ENCODE measurements around the gene LRCH3. TPM values are rescaled to one million over a fixed set of nuclear protein-coding genes. Genes with fewer than 3 reads are reported as not detected.

LRCH3 gene
- total and polyA plus RNA-seq, 2 of the 13 experiments (the other 11 are each of a cell fraction or from before 2014, with no cell fraction given): 25.5 to 103 TPM

- TF ChIP-seq, protein P1, sequence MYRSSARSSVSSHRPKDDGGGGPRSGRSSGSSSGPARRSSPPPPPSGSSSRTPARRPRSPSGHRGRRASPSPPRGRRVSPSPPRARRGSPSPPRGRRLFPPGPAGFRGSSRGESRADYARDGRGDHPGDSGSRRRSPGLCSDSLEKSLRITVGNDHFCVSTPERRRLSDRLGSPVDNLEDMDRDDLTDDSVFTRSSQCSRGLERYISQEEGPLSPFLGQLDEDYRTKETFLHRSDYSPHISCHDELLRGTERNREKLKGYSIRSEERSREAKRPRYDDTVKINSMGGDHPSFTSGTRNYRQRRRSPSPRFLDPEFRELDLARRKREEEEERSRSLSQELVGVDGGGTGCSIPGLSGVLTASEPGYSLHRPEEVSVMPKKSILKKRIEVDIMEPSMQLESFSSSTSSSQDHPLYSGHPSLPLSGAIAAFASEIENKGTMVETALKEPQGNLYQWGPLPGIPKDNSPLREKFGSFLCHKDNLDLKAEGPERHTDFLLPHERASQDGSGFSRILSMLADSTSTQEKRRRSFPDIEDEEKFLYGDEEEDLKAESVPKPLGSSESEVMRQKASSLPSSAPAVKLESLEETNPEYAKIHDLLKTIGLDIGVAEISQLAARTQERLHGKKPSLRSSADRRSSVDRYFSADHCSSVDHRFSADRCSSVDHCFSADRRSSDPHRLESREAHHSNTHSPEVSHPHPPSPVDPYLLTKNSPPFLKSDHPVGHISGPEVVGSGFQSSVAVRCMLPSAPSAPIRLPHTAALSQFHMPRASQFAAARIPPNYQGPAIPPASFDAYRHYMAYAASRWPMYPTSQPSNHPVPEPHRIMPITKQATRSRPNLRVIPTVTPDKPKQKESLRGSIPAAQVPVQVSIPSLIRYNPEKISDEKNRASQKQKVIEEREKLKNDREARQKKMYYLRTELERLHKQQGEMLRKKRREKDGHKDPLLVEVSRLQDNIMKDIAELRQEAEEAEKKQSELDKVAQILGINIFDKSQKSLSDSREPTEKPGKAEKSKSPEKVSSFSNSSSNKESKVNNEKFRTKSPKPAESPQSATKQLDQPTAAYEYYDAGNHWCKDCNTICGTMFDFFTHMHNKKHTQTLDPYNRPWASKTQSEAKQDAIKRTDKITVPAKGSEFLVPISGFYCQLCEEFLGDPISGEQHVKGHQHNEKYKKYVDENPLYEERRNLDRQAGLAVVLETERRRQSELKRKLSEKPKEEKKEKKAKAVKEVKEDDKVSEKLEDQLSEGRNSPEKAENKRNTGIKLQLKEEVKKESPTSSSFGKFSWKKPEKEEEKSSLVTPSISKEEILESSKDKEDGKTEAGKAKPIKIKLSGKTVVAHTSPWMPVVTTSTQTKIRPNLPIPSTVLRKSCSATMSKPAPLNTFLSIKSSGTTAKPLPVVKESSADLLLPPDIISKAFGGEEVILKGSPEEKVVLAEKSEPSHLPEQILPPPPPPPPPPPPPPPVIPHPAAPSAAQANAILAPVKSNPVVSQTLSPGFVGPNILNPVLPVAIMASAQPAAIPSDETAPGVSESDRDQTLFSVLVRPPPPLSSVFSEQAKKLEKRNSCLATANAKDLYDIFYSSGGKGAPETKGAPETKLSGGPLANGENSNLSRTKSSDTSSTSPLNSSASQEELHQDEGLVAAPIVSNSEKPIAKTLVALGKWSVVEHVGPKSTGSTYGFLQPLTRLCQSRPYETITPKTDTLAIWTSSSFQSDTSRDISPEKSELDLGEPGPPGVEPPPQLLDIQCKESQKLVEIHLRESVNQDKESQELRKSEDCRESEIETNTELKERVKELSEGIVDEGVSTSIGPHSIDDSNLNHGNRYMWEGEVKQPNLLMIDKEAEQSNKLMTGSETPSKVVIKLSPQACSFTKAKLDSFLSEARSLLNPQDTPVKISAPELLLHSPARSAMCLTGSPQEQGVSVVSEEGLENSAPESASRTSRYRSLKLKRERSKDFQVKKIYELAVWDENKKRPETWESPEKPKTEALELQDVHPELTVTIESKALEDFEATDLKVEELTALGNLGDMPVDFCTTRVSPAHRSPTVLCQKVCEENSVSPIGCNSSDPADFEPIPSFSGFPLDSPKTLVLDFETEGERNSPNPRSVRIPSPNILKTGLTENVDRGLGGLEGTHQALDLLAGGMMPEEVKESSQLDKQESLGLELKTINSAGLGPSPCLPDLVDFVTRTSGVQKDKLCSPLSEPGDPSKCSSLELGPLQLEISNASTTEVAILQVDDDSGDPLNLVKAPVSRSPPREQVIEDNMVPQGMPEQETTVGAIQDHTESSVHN (CRISPR knock-in tag; IDR thresholded peaks at IDR 0.05): no peak
- TF ChIP-seq ZSCAN22 (CRISPR knock-in tag; IDR thresholded peaks at IDR 0.05): no peak
- TF ChIP-seq PHF8 (CRISPR knock-in tag; IDR thresholded peaks at IDR 0.05): no peak
- no peak for TF ChIP-seq FLYWCH1 (CRISPR knock-in tag; IDR thresholded peaks at IDR 0.05)
- no peak for TF ChIP-seq ZC3H13 (CRISPR knock-in tag; IDR thresholded peaks at IDR 0.05)
- TF ChIP-seq JUNB (CRISPR knock-in tag; IDR thresholded peaks at IDR 0.05; ENCODE audit: borderline replicate concordance): no peak
- TF ChIP-seq ZSCAN12 (CRISPR knock-in tag; IDR thresholded peaks at IDR 0.05): no peak
- TF ChIP-seq, protein P2, sequence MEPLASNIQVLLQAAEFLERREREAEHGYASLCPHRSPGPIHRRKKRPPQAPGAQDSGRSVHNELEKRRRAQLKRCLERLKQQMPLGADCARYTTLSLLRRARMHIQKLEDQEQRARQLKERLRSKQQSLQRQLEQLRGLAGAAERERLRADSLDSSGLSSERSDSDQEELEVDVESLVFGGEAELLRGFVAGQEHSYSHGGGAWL (CRISPR knock-in tag; IDR thresholded peaks at IDR 0.05): no peak
- TF ChIP-seq FOXA1 (IDR thresholded peaks at IDR 0.05): no peak
- TF ChIP-seq FOXA1 (CRISPR knock-in tag; IDR thresholded peaks at IDR 0.05): peak; percentile 60
- TF ChIP-seq HIVEP1 (CRISPR knock-in tag; IDR thresholded peaks at IDR 0.05): no peak
- TF ChIP-seq, protein P3, sequence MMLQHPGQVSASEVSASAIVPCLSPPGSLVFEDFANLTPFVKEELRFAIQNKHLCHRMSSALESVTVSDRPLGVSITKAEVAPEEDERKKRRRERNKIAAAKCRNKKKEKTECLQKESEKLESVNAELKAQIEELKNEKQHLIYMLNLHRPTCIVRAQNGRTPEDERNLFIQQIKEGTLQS (CRISPR knock-in tag; IDR thresholded peaks at IDR 0.05): no peak
- TF ChIP-seq ZNF629 (CRISPR knock-in tag; conservative IDR thresholded peaks at IDR 0.05): 0 out of 2 replicates have a peak, but pooled peaks have one; percentile 14
- 0 out of 2 replicates have a peak, but pooled peaks have one; percentile 38 for TF ChIP-seq HDAC1 (CRISPR knock-in tag; IDR thresholded peaks at IDR 0.05)
- TF ChIP-seq, protein P4, sequence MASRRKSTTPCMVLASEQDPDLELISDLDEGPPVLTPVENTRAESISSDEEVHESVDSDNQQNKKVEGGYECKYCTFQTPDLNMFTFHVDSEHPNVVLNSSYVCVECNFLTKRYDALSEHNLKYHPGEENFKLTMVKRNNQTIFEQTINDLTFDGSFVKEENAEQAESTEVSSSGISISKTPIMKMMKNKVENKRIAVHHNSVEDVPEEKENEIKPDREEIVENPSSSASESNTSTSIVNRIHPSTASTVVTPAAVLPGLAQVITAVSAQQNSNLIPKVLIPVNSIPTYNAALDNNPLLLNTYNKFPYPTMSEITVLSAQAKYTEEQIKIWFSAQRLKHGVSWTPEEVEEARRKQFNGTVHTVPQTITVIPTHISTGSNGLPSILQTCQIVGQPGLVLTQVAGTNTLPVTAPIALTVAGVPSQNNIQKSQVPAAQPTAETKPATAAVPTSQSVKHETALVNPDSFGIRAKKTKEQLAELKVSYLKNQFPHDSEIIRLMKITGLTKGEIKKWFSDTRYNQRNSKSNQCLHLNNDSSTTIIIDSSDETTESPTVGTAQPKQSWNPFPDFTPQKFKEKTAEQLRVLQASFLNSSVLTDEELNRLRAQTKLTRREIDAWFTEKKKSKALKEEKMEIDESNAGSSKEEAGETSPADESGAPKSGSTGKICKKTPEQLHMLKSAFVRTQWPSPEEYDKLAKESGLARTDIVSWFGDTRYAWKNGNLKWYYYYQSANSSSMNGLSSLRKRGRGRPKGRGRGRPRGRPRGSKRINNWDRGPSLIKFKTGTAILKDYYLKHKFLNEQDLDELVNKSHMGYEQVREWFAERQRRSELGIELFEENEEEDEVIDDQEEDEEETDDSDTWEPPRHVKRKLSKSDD (CRISPR knock-in tag; IDR thresholded peaks at IDR 0.05; ENCODE audit: low read depth): 0 out of 2 replicates have a peak, but pooled peaks have one; percentile 46
- TF ChIP-seq KLF15 (CRISPR knock-in tag; IDR thresholded peaks at IDR 0.05; ENCODE audit: borderline replicate concordance): no peak
Measured at GRCh38 chr3:197795200-197795599, 4.1 kb downstream of the LRCH3 start (continued).
